Measurements from ENCODE around the gene COASY.

DNA sequence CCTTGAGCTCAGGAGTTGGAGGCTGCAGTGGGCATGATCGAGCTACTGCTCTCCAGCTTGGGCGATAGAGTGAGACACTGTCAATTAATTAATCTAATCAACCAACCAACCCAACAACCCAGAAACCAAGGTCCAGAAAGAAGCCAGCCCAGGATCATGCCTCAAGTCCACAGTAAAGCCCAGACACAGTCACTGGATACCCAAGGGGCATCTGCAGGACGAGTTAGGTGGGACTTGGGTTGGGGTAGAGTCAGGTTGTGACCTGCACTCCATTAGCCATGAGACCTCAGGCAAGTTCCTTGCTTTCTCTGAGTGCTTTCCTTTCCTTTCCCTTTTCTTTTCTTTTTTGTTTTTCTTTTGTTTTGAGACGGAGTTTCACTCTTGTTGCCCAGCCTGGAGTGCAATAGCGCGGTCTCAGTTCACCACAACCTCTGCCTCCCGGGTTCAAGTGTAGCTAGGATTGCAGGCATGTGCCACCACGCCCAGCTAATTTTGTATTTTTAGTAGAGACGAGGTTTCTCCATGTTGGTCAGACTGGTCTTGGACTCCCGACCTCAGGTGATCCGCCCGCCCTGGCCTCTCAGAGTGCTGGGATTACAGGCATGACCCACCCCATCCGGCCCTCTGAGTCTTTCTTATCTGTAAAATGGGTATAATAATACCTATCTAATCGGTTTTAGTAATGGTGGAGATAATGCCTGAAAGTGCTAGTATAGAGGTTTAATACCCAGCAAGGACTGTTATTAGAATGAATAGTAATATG is 12.8 kb upstream of the COASY start:
- TF ChIP-seq, protein P1, sequence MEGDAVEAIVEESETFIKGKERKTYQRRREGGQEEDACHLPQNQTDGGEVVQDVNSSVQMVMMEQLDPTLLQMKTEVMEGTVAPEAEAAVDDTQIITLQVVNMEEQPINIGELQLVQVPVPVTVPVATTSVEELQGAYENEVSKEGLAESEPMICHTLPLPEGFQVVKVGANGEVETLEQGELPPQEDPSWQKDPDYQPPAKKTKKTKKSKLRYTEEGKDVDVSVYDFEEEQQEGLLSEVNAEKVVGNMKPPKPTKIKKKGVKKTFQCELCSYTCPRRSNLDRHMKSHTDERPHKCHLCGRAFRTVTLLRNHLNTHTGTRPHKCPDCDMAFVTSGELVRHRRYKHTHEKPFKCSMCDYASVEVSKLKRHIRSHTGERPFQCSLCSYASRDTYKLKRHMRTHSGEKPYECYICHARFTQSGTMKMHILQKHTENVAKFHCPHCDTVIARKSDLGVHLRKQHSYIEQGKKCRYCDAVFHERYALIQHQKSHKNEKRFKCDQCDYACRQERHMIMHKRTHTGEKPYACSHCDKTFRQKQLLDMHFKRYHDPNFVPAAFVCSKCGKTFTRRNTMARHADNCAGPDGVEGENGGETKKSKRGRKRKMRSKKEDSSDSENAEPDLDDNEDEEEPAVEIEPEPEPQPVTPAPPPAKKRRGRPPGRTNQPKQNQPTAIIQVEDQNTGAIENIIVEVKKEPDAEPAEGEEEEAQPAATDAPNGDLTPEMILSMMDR (IDR thresholded peaks at IDR 0.05; ENCODE audit: low read depth, low read length), result no peak
- TF ChIP-seq EZH2phosphoT487 (IDR thresholded peaks at IDR 0.05; ENCODE audit: low read depth), result no peak

Measured in OCI-LY3 (cell line).